NOMO-1 treated with dmso at 0.1 percent for 144 hours (cell line): ENCODE measurements around the gene GLP2R.
A peak's percentile ranks its signal among the peaks of the same experiment; 100 is the strongest.
"Not testable (repeated sequence)": the region's sequence is repeated elsewhere in the genome, so short reads cannot be mapped to it uniquely, and the experiment has no call there.

Source experiments
- DNase-seq: peaks from one replicate; lab custom pipeline; 2025; ENCODE audit not compliant: unreplicated experiment; lab: John Stamatoyannopoulos, UW

GLP2R gene

DNA sequence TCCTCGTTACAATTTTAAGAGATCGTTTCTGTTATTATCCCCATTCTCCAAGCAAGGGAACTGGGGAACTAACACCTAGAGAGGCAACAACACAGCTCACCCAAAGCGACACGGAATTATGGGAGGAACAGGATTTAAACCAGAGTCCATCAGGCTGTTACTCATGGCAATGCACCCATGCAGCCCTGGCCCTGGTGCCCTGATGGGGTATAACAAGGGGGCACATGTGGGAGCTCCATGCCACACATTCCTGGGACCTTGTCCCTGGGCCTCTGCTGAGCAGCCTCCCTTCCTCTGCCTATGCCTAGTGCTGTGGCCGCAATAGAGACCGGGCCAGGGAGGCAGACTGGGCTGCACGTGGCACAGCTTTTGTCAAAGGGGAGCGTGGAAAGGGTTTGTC, 92.6 kb downstream of the GLP2R start:
- DNase-seq, result no peak

- no peak for DNase-seq
Observed at GRCh38 chr17:9918804-9919352, 93.2 kb downstream of the GLP2R start.

DNA sequence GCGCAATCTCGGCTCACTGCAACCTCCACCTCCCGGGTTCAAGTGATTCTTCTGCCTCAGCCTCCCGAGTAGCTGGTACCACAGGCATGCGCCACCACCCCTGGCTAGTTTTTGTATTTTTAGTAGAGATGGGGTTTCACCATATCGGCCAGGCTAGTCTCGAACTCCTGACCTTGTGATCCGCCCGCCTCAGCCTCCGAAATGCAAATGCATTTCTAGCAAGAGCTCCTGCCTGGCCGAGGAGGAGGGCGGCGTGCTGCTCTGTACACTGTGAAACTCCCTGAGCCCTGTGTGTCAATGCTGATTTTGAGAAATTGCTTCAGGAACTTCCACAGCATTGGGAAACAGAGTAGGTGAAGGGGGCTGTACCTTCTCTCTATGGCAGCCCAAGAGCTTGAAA, 95.5 kb downstream of the GLP2R start:
- DNase-seq, result not testable (repeated sequence)

- no peak for DNase-seq
Observed at GRCh38 chr17:9922012-9922848, 96.5 kb downstream of the GLP2R start.

GRCh38 chr17:9924735-9925191, 99.0 kb downstream of the GLP2R start:
- peak; percentile 24 for DNase-seq

DNA sequence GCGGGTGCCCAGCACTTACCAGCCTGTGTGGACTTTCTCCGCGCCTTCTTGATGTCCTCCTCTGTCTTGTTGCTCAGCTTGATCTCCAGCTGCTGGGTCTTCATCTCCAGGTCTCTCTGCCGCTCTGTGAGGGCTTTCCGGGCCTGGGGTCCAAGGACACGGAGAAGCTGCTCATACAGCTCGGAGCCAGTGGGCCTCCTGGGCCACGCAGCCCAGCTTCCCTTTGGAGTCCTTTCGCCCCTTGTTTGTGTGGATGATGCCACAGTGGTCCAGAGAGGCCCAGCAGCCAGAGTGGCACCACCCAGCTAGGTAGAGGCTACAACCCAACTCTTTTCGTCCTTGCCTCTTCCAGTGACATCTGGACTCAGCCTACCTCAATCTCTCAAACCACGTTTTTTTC, 99.7 kb downstream of the GLP2R start:
- no peak for DNase-seq

- DNase-seq, result no peak
Observed at GRCh38 chr17:9926150-9926804, 100.6 kb downstream of the GLP2R start.

DNA sequence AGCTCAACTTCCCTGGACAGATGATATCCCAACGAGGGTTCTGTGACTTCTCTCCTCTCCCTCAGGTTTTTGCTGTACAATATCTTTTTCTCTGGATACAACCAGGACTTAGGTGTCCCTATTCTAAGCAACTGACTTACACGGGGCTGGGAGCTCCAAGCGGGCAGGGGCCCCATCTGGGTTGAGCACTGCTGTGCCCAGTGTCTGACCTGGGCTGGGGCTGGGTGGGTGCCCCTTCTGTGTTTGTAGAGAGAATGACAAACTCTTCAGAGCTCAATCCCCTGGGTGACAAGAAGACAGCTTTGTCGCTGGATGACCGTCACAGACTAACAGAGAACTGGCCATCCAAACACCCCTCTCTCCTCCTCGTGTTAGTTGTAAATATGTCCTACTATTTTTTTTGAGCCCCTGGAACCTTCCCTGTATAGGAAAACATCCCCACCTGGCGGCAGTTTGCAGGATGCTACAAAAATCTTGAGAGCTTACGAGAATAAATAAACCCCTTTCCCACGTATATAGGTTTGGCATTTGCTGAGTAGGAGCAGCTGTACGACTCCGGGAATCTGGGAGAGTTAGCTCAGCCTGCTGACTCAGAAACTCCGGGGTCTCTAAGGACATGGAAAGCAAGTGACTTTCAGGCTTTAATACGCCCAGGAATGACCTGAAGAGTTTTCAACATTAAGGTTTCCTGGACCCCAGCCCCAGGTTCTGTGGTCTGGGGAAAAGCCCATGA, 103.0 kb downstream of the GLP2R start:
- DNase-seq, result no peak

- no peak for DNase-seq
Observed at GRCh38 chr17:9929871-9930270, 104.1 kb downstream of the GLP2R start.

GRCh38 chr17:9931144-9931741, 105.5 kb downstream of the GLP2R start:
- no peak for DNase-seq

DNA sequence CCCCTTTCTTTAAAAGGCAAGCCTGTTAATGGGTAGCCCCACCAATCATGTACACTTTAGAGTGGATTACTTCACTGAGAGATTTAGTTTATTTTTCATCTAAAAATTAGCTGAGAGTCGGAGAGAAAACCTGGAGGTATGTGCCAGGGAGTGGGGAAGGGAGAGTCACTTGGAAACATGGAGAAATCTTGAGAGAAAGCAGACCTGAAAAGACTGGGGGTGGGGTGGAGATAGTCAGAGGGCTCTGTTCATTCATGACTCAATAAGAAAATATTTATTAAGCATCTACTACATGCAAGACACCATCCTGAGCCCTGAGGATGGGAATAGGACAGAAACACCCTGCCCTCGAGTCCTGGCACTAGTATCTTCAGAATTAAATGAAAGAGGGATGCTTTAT, 106.8 kb downstream of the GLP2R start:
- no peak for DNase-seq

DNA sequence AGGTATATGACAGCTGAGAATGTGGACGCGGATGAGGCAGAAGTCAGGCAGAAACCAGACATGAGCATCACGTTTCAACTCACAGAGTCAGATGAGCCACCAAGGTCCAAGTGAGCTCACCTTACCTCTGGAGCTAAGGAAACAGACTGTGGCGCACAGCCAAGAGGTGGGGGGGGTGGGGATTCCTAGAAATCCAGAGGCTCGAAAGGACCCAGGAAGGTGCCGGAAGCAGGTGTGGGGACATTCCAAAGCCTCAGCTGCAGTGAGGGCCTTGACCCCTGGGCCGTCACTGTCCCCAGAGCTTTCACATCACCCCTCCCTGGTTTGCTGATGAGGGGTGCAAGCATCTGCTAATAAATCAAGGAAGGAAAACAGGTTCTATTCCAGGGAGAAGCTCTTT, 108.6 kb downstream of the GLP2R start:
- no peak for DNase-seq

DNA sequence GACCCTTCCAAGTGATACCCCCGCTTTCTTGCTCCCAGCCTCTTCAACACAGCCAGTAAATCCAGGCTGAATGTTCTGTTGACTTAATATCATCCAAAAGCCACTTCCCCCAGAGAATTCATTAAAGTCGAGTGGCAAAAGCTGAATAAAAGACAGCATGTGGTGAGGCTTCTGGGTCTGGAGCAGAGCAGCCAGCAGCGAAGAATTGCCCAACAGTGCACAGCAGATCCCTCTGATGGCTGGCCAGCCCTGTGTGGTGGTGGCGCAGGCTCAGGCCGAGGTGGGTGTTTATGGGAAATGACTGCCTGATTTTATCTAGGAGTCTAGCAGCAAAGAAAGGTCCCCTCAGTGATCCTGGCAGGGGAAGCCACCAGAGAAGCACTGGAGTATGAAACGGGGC, 109.7 kb downstream of the GLP2R start:
- no peak for DNase-seq

GRCh38 chr17:9936095-9936494, 110.4 kb downstream of the GLP2R start:
- DNase-seq, result no peak

DNA sequence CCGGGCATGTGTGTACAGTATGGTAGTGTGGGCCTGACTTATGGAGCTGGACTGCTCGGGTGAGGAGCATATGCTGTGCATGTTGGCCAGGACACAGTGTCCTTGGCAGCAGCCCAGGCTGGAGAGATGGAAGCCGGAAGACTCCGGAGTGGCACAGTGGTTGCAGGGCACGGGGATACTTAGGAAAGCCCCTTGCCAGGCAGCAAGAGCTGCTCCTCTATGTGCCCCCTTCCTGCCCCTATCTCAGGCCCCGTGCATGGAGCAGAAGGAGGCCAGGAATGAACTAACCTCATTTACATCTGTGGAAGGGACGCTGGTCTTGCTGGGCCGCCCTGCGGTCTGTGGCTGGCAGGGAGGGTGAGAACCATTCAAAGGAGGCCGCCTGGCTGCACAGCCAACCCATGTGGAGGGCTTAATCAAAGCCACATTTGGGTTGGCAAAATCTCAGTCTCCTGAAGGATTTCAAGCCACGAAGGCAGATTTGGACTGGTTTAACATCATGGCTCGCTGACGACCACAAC, 111.6 kb downstream of the GLP2R start:
- DNase-seq, result no peak

GRCh38 chr17:9937901-9938300, 112.2 kb downstream of the GLP2R start:
- no peak for DNase-seq

- no peak for DNase-seq
Observed at GRCh38 chr17:9938764-9939163, 113.0 kb downstream of the GLP2R start.

DNA sequence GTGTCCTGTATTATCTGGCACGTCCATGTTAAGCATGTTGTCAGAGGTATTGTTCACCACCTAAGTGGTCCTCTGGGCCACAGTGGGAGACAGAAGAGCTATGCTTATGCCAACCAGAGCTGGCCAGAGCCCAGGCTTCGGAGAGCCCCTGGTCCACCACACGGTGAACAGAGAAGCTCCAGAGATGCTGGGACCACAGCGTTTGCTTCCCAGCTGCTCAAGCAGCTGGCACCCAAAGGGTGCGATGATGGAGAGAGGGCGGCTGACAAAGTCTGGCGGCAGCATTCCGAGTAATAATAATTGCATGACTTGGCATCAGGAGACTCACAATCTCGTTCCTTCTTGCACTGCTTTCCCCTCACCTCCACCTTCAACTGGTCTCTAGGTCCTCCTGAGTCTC, 115.1 kb downstream of the GLP2R start:
- no peak for DNase-seq

- no peak for DNase-seq
Observed at GRCh38 chr17:9941305-9941704, 115.6 kb downstream of the GLP2R start.
